Calu3 (cell line): ENCODE data around the gene TCP11L2. TPM values are rescaled to one million over a fixed set of nuclear protein-coding genes. Genes with fewer than 3 reads are reported as not detected.

ENCODE experiments used
- Bru-seq: library from RNA; stranded (reverse); fragments of 400-500 nt; gene quantifications from one replicate; lab custom pipeline; 2021; lab: Mats Ljungman, UMichigan
- BruChase-seq, 2 experiments: library from RNA; stranded (reverse); fragments of 400-500 nt; gene quantifications; one replicate each; lab custom pipeline; 2021; lab: Mats Ljungman, UMichigan
- BruUV-seq: library from RNA; stranded (reverse); fragments of 400-500 nt; replicated peaks from 2 replicates; lab custom pipeline; 2021; lab: Mats Ljungman, UMichigan
- CTCF ChIA-PET: fragments of 300-600 bp; sonication (Branson Sonifier 250); formaldehyde crosslinking; loops from one replicate; lab custom pipeline; 2022; ENCODE audit warnings: antibody characterized with exemption; lab: Charles Lee
- DNase-seq: peaks from one replicate; pipeline ENCODE4 v3.0.0; 2022
- H3K27ac Mint-ChIP-seq: one replicate; pipeline ENCODE4 v1.8.0; 2022; ENCODE audit warnings: mixed read lengths; ENCODE audit not compliant: unreplicated experiment
- H3K27me3 Mint-ChIP-seq: one replicate; pipeline ENCODE4 v1.8.0; 2022; ENCODE audit warnings: mixed read lengths; ENCODE audit not compliant: unreplicated experiment
- H3K36me3 Mint-ChIP-seq: one replicate; pipeline ENCODE4 v1.8.0; 2022; ENCODE audit warnings: mild to moderate bottlenecking, moderate library complexity, mixed read lengths; ENCODE audit not compliant: insufficient read depth, unreplicated experiment
- H3K4me1 Mint-ChIP-seq: one replicate; pipeline ENCODE4 v1.8.0; 2022; ENCODE audit warnings: mild to moderate bottlenecking, low read depth, mixed read lengths; ENCODE audit not compliant: unreplicated experiment
- H3K4me3 Mint-ChIP-seq: one replicate; pipeline ENCODE4 v1.8.0; 2022; ENCODE audit warnings: mild to moderate bottlenecking, low read depth, moderate library complexity, mixed read lengths; ENCODE audit not compliant: unreplicated experiment
- H3K9me3 Mint-ChIP-seq: one replicate; pipeline ENCODE4 v1.8.0; 2022; ENCODE audit warnings: low read depth, mixed read lengths; ENCODE audit not compliant: unreplicated experiment
- intact Hi-C: fragments of 100-400 bp; cut with micrococcal nuclease; formaldehyde crosslinking; loops from one replicate; pipeline ENCODE4 v1.10.0; 2022; ENCODE audit not compliant: unreplicated experiment
- long read RNA-seq: library from polyadenylated mRNA; stranded (forward); transcript quantifications from one replicate; pipeline ENCODE4 v2.0.0, GENCODE V29; 2022
- total RNA-seq: library from RNA; stranded (reverse); gene quantifications from 2 replicates; pipeline ENCODE4 v1.2.3, GENCODE V29; 2022
- TF ChIP-seq, protein P1 (sequence below): fragments of 200-600 bp; IDR thresholded peaks from one replicate; pipeline ENCODE4 v1.8.0; 2022; ENCODE audit warnings: antibody characterized with exemption; ENCODE audit not compliant: unreplicated experiment

TCP11L2 gene
- total RNA-seq (30.7 and 37.7 TPM in 2 replicates), Bru-seq, nascent RNA (percentile 76 among the genes with signal in this experiment), BruChase-seq, experiment 1, labeled RNA remaining after a 6-hour chase (percentile 66 among the genes with signal in this experiment), BruChase-seq, experiment 2, labeled RNA remaining after a 2-hour chase (percentile 63 among the genes with signal in this experiment)
- long read RNA-seq, partial matches to known transcripts: 0 of 7 reads
- long read RNA-seq, other reads (novel, unspliced or antisense): 5 of 7 reads

DNA sequence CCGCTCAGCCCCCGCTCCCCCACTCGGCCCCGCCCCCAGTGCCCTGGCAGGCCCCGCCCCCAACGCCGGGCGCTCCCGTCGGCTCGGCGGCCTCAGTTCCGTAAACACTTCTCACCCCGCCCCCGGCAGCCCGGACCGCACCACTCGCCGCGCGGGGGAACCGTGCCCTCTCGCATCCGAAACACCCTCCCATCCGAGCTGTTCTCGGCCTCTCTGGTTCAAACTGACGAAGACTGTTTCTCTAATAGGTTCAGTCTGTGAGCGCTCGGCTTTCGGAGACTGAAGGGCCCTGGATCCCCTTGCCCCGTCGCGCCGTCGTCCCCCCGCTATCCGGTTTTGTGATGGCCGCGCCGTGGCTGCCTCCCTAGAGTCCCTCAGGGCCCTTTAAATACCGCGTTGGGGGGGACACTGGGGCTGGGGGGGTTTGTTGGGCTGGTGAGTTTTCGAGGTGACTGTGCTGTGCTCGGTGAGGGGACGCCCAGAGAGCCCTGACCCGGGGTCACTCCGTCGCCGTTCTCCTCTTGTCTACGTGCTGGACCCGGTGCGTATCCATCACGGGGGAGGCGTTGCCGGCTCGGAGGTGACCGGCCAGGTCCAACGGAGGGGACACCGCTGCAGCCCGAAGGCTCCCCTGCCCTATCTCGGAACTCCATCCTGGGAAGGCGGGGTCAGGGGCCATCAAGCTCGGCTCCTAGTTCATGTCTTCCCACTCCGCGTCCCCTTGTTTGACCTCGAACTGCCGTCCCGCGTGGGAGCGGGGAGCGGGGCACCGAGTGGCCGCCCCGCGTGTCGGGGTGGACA is at the start of gene TCP11L2:
TCP11L2 (plus strand) TSS at position 333 of the 801 bp plus-strand sequence. CDS start 8,343 bp downstream, outside the sequence.
- H3K36me3 Mint-ChIP-seq: peaks cover 40% of the 10 kb centered on the region
- H3K4me1 Mint-ChIP-seq: peaks cover 60% of the 10 kb centered on the region
- peak; percentile 94 for DNase-seq
- TF ChIP-seq, protein P1, sequence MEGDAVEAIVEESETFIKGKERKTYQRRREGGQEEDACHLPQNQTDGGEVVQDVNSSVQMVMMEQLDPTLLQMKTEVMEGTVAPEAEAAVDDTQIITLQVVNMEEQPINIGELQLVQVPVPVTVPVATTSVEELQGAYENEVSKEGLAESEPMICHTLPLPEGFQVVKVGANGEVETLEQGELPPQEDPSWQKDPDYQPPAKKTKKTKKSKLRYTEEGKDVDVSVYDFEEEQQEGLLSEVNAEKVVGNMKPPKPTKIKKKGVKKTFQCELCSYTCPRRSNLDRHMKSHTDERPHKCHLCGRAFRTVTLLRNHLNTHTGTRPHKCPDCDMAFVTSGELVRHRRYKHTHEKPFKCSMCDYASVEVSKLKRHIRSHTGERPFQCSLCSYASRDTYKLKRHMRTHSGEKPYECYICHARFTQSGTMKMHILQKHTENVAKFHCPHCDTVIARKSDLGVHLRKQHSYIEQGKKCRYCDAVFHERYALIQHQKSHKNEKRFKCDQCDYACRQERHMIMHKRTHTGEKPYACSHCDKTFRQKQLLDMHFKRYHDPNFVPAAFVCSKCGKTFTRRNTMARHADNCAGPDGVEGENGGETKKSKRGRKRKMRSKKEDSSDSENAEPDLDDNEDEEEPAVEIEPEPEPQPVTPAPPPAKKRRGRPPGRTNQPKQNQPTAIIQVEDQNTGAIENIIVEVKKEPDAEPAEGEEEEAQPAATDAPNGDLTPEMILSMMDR: no peak
- no TSS peak for BruUV-seq
- CTCF ChIA-PET: interaction anchor here (1.6 to 2.3 kb wide), 3 partner anchors 13 to 75 kb away, joined by 5 to 12 read pairs (median 5); partner anchors contain the start of gene POLR3B
- peak within 1 kb of the TSS; percentile 99 for H3K27ac Mint-ChIP-seq
- intact Hi-C loops: loop anchor here (5.0 kb wide), 1 partner anchor 75 kb away; no protein-coding TSS in a partner anchor
- H3K9me3 Mint-ChIP-seq: no peaks in the 10 kb centered on the region
- H3K4me3 Mint-ChIP-seq: peak within 1 kb of the TSS; percentile 85
- no peaks in the 10 kb centered on the region for H3K27me3 Mint-ChIP-seq

DNA sequence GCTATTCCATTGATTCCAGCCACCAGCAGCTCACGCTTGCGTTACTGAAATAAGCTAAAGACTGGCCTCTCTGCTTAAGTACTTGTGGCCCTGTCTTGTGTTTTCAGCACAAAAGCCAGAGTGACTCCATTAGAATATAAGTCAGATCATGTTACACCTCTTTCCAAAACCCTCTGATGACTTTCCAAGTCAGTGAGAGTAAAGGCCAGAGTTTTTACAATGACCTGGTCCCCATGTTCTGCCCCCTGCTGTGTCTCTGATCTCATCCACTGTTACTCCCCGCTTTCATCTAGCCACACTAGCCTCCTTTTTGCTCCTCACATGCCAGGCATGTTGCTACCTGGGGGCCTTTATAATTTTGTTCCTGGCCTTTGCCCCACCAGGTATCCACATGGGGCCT is 47.8 kb upstream of the TCP11L2 start:
- BruUV-seq: no TSS peak
- Mint-ChIP-seq H3K36me3 (no peaks in the 10 kb centered on the region), H3K9me3 (no peaks in the 10 kb centered on the region), H3K27me3 (no peaks in the 10 kb centered on the region), H3K27ac (no peak overlapping the region), H3K4me1 (peaks cover 4% of the 10 kb centered on the region), H3K4me3 (no peak overlapping the region)
- no peak for DNase-seq
- CTCF ChIA-PET: no interaction called here
- intact Hi-C loops: no loop called here
- TF ChIP-seq, protein P1: no peak

DNA sequence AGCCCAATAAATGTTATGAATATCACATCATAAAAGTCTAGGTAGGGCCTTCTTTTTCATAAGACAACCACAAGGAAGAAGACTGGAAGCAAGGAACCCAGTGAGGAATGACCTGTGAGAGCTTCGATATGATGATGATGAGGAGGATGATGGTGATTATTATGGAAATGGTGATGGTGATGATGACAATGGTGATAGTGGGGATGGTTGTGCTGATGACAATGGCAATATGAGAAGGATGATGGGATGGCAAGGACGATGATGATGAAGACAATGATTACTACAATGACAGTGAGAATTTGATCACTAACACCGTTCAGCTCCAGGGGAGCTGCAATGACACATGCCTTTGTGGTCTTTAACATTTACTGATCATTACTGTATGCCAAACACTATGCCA is 47.0 kb upstream of the TCP11L2 start:
- H3K4me1 Mint-ChIP-seq: no peaks in the 10 kb centered on the region
- no peak overlapping the region for H3K4me3 Mint-ChIP-seq
- no peaks in the 10 kb centered on the region for H3K9me3 Mint-ChIP-seq
- no peak for DNase-seq
- no peaks in the 10 kb centered on the region for H3K27me3 Mint-ChIP-seq
- H3K27ac Mint-ChIP-seq: no peak overlapping the region
- TF ChIP-seq, protein P1: no peak
- CTCF ChIA-PET: no interaction called here
- no TSS peak for BruUV-seq
- intact Hi-C loops: no loop called here
- no peaks in the 10 kb centered on the region for H3K36me3 Mint-ChIP-seq

DNA sequence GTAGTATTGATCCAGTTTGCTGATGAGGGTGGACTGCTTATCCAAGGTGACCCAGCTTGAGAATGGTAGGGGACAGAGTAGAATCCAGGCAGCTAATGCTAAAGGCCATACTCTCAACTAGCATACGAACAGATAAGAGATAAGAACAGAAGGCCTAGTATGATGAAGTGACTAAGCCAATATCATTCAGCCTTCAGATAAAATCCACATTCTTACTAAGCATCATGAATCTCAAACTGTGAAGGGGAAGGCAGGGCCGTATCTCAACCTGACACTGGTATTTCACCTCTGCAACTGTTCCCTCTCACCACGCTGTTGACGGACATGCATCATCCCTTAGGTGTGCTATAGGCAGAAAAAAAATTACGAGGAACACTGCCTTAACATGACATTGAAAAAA is 46.6 kb upstream of the TCP11L2 start:
- Mint-ChIP-seq H3K27me3 (no peaks in the 10 kb centered on the region), H3K36me3 (no peaks in the 10 kb centered on the region), H3K27ac (no peak overlapping the region), H3K9me3 (no peaks in the 10 kb centered on the region), H3K4me3 (no peak overlapping the region), H3K4me1 (no peaks in the 10 kb centered on the region)
- no TSS peak for BruUV-seq
- CTCF ChIA-PET: interaction anchor here (0.9 kb wide), 1 partner anchor 22 kb away, joined by 5 read pairs; no protein-coding TSS in a partner anchor
- TF ChIP-seq, protein P1: no peak
- no peak for DNase-seq
- intact Hi-C loops: no loop called here
